Peyer's patch (tissue), 4 donors: ENCODE results near the gene B3GALT6.

ENCODE experiments used
- CTCF ChIP-seq, 6 experiments: fragments of 450-650 bp in 4 of 6; fragments of 200-600 bp in 2 of 6; sonication (generic) in 1 of 6; IDR thresholded peaks; one replicate each; pipeline ENCODE4 v1.5.1; 2017 to 2019; ENCODE audit warnings: antibody characterized with exemption in 6 of 6, mild to moderate bottlenecking in 3 of 6, moderate library complexity in 1 of 6
- POLR2A ChIP-seq, 2 donors: fragments of 450-650 bp; IDR thresholded peaks; one replicate each; pipeline ENCODE4 v1.5.1; 2017; ENCODE audit warnings: antibody characterized with exemption in 2 of 2, mild to moderate bottlenecking in 2 of 2, moderate library complexity in 2 of 2

- no peak for TF ChIP-seq POLR2A (IDR thresholded peaks at IDR 0.05)
- no peak for TF ChIP-seq CTCF (IDR thresholded peaks at IDR 0.05)
Observed at GRCh38 chr1:1264868-1265272, 32.8 kb downstream of the B3GALT6 start.
